Heart left ventricle (tissue), 16 donors: ENCODE results near the gene MED12. TPM values are rescaled to one million over a fixed set of nuclear protein-coding genes. Genes with fewer than 3 reads are reported as not detected.

Experiments used
- ATAC-seq, 4 donors: fragments of 200-7000 bp; cut with Tn5 transposase; one replicate each; pipeline ENCODE4 v1.9.1; 2020 to 2022; ENCODE audit warnings: moderate library complexity in 4 of 4, mild to moderate bottlenecking in 3 of 4, moderate number of reproducible peaks in 1 of 4
- DNase-seq, 5 donors: peaks; one replicate each; pipeline ENCODE4 v3.0.0-alpha.2; 2020
- H3K27ac ChIP-seq, 12 donors: fragments of 200-600 bp; sonication (generic) in 4 of 12; one replicate each; pipeline versions ENCODE4 v1.5.0 to v1.8.0; 2016 to 2022; ENCODE audit warnings: mild to moderate bottlenecking in 2 of 12
- H3K27me3 ChIP-seq, 9 donors: fragments of 200-600 bp; sonication (generic) in 2 of 9; one replicate each; pipeline versions ENCODE4 v1.5.1 to v1.8.0; 2016 to 2022; ENCODE audit warnings: mild to moderate bottlenecking in 3 of 9
- H3K36me3 ChIP-seq, 9 donors: fragments of 200-600 bp; sonication (generic) in 2 of 9; one replicate each; pipeline versions ENCODE4 v1.5.0 to v1.8.0; 2018 to 2022; ENCODE audit warnings: mild to moderate bottlenecking in 2 of 9
- H3K4me1 ChIP-seq, 12 donors: fragments of 200-600 bp; sonication (generic) in 4 of 12; one replicate each; pipeline versions ENCODE4 v1.5.0 to v1.8.0; 2016 to 2022; ENCODE audit warnings: mild to moderate bottlenecking in 3 of 12
- H3K4me3 ChIP-seq, 12 donors: fragments of 200-600 bp; sonication (generic) in 4 of 12; one replicate each; pipeline versions ENCODE4 v1.5.0 to v1.8.0; 2017 to 2022; ENCODE audit warnings: mild to moderate bottlenecking in 9 of 12, moderate library complexity in 4 of 12
- H3K9me3 ChIP-seq, 12 donors: fragments of 200-600 bp; sonication (generic) in 4 of 12; one replicate each; pipeline versions ENCODE4 v1.5.0 to v1.8.0; 2016 to 2022; ENCODE audit warnings: mild to moderate bottlenecking in 1 of 12
- POLR2A ChIP-seq, 2 donors: fragments of 450-650 bp; IDR thresholded peaks; one replicate each; pipeline ENCODE4 v1.6.1; 2017; ENCODE audit warnings: antibody characterized with exemption in 2 of 2, mild to moderate bottlenecking in 2 of 2, moderate library complexity in 2 of 2
- WGBS, 4 donors: extraction: QIAGEN DNeasy Blood & Tissue Kit in 2 of 4; methylation state at CpG; one replicate each; pipeline versions ENCODE4 v1.1.5 to v1.1.7; 2013 to 2018; 5-methylcytosine and 5-hydroxymethylcytosine counted together
- intact Hi-C, 10 donors: fragments of 100-400 bp; cut with DNase I; formaldehyde crosslinking; loops; one replicate each; pipeline versions ENCODE4 v1.11.1 to v1.14.2; 2022
- polyA plus RNA-seq, 2 donors: library from polyadenylated mRNA; stranded (reverse); fragments of 200-250 nt; gene quantifications; one replicate each; pipeline ENCODE4 v1.2.3, GENCODE V29; 2013
- total RNA-seq, 9 donors: library from RNA; depleted of rRNA in 2 of 9; stranded (reverse); fragments of >200 nt in 2 of 9; fragmentation: NEBNext Ultra II Directional in 3 of 9; extraction: Animal tissue kit (Norgen Biotek cat#: 25700) in 3 of 9; gene quantifications; one replicate each; pipeline versions ENCODE4 v1.1.0 to v1.2.4, GENCODE V29; 2016 to 2023
- TF ChIP-seq, protein P1 (sequence below), 12 donors: fragments of 200-600 bp; sonication (generic) in 4 of 12; IDR thresholded peaks; one replicate each; pipeline versions ENCODE4 v1.5.0 to v1.8.0; 2018 to 2022; ENCODE audit warnings: antibody characterized with exemption in 12 of 12, mild to moderate bottlenecking in 5 of 12
- donor health status: ischemic (EF 13 %, LVEDD 7.1; RV severe dilation, severe dysfunction).
- donor health status: healthy with polysubstance abuse.
- donor health status: DM: no; HTN: yes; CAD: no.
- donor health status: DM: no; HTN: no; CAD: no.
- donor health status: ischemic (EF 25% LVEDD 6.9; RV normal size, moderate dysfunction).
- donor health status: ischemic (EF 25% LVEDD 5.7; RV mildly dilated, moderate dysfunction).
- donor health status: healthy.
- donor health status: DM: yes; HTN: yes; CAD: no.
- donor health status: ischemic (EF 35%, LVEDD 5.7; RV mildly dilated, moderate dysfunction).
- donor health status: nonischemic (EF 11% LVEDD 7.7; RV severe dilation, severe dysfunction).
- donor health status: DM: yes; HTN: yes; CAD: no.
- donor health status: PGD.
- donor health status: ischemic (EF 29% LVEDD 5.4; RV normal size, mild dysfunction).
- donor health status: nonischemic (EF 23%, LVEDD 6.1; RV moderate dilation, normal function).

The MED12 gene
- total and polyA plus RNA-seq, 11 donors, result 6.2 to 37.4 (median 25.3) TPM

DNA sequence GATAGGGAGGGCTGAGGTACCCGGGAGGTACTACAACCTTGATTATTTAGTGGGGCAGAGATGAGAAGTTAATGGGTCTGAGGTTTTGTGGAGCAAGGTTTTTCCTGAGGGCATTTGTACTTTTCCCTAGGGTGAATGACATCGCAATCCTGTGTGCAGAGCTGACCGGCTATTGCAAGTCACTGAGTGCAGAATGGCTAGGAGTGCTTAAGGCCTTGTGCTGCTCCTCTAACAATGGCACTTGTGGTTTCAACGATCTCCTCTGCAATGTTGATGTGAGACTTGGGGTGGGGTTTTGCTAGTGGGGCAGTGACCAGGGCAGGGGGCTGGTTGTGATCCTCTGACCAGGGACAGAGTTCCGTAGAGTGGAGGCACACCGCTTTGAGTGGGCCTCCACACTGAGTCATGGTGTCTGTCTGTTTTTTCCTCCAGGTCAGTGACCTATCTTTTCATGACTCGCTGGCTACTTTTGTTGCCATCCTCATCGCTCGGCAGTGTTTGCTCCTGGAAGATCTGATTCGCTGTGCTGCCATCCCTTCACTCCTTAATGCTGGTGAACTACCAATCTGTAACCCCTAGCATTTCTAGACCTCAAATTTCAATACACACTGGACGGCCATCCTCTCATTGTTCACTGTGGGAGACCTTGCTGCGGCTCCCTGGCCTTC is 9.9 kb downstream of the MED12 start:
- no peak for TF ChIP-seq POLR2A (IDR thresholded peaks at IDR 0.05)
- TF ChIP-seq, protein P1, sequence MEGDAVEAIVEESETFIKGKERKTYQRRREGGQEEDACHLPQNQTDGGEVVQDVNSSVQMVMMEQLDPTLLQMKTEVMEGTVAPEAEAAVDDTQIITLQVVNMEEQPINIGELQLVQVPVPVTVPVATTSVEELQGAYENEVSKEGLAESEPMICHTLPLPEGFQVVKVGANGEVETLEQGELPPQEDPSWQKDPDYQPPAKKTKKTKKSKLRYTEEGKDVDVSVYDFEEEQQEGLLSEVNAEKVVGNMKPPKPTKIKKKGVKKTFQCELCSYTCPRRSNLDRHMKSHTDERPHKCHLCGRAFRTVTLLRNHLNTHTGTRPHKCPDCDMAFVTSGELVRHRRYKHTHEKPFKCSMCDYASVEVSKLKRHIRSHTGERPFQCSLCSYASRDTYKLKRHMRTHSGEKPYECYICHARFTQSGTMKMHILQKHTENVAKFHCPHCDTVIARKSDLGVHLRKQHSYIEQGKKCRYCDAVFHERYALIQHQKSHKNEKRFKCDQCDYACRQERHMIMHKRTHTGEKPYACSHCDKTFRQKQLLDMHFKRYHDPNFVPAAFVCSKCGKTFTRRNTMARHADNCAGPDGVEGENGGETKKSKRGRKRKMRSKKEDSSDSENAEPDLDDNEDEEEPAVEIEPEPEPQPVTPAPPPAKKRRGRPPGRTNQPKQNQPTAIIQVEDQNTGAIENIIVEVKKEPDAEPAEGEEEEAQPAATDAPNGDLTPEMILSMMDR (IDR thresholded peaks at IDR 0.05), result no peak
- H3K27me3 ChIP-seq, result no peaks in the 10 kb centered on the region
- no peak overlapping the region for H3K27ac ChIP-seq
- intact Hi-C loops, result loop anchor here in 1 of 10 donors (10.0 kb wide), 1 partner anchor 47 kb away; no protein-coding TSS in a partner anchor
- H3K4me1 ChIP-seq, result no peaks in the 10 kb centered on the region
- DNase-seq (no peak), ATAC-seq (no peak)
- H3K4me3 ChIP-seq, result no peak overlapping the region
- 82 to 85% (median 83%) methylated on average over 10 to 12 of the region's 12 CpGs for WGBS, 4 donors
- H3K36me3 ChIP-seq, result peaks cover 0 to 96% (median 84%) of the 10 kb centered on the region in 9 donors
- H3K9me3 ChIP-seq, result no peaks in the 10 kb centered on the region

DNA sequence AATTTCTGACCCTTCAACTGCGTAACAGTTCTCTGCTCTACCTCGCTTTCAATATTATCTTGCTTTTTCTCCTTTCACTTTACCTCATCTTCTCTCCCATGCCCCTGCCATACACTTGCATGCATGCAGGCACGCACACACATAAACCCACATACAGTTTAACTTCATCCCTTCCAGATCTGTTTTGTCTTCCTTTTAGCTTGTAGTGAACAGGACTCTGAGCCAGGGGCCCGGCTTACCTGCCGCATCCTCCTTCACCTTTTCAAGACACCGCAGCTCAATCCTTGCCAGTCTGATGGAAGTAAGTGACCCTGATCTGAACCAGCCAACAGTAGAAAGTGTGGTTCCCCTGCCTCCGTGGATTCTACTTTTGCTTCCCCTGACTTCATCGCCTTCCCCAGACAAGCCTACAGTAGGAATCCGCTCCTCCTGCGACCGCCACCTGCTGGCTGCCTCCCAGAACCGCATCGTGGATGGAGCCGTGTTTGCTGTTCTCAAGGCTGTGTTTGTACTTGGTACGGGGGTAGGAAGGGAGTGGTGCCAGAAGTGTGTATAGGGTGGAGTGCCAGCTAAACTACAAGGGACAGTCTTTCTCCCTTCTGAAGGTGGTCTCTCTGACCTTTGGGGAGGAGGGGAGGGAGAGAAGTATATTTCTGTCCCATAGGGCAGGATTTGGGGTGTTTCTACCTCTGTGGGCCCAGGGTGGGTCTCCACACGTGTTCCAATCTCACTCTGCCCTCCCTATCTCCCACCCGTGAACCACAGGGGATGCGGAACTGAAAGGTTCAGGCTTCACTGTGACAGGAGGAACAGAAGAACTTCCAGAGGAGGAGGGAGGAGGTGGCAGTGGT is 10.7 kb downstream of the MED12 start:
- 34 to 41% (median 37%) methylated on average over 18 of the region's 18 CpGs for WGBS, 4 donors
- DNase-seq (peak; percentile 50 to 76 (median 61)), ATAC-seq (peak in 3 of 4 donors; percentile 68 to 81 (median 74))
- Histone ChIP-seq H3K36me3 (peaks cover 0 to 92% (median 81%) of the 10 kb centered on the region in 9 donors), H3K9me3 (no peaks in the 10 kb centered on the region), H3K27me3 (no peaks in the 10 kb centered on the region), H3K4me3 (no peak overlapping the region), H3K4me1 (no peaks in the 10 kb centered on the region), H3K27ac (no peak overlapping the region)
- TF ChIP-seq POLR2A (IDR thresholded peaks at IDR 0.05), result no peak
- TF ChIP-seq, protein P1 (IDR thresholded peaks at IDR 0.05), result peak; percentile 55 to 73 (median 62)
- intact Hi-C loops, result loop anchor here in 2 of 10 donors (1.0 to 10.0 kb wide), 2 partner anchors 31 to 46 kb away; no protein-coding TSS in a partner anchor

DNA sequence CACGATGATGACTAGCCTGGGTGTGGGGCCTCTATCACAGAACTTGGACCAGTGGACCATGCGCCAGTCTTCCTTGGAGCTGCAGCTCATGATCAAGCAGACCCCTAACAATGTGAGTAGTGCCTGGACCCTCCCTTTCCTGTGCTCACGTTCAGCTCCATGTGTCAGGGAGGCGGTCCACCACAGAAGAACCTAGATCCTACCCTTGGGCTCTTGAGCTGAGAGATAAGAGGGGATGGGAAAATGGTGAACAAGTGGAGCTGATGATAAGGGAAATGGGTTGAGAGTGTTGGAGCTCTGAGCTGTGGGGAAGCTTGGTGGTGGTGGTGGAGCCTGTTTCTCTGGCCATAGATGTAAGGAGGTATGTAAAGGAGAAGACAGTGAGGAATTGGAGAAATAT is 13.1 kb downstream of the MED12 start:
- peaks cover 0 to 94% (median 76%) of the 10 kb centered on the region in 9 donors for H3K36me3 ChIP-seq
- no peaks in the 10 kb centered on the region for H3K4me1 ChIP-seq
- H3K9me3 ChIP-seq, result no peaks in the 10 kb centered on the region
- no peak for ATAC-seq
- no peaks in the 10 kb centered on the region for H3K27me3 ChIP-seq
- no peak overlapping the region for H3K4me3 ChIP-seq
- WGBS, 4 donors, result 73 to 84% (median 82%) methylated on average over 4 of the region's 4 CpGs
- TF ChIP-seq POLR2A (IDR thresholded peaks at IDR 0.05), result no peak
- TF ChIP-seq, protein P1 (IDR thresholded peaks at IDR 0.05), result no peak
- no peak for DNase-seq
- intact Hi-C loops, result loop anchor here in 1 of 10 donors (5.0 kb wide), 1 partner anchor 34 kb away; the partner anchor contains the start of gene FOXO4
- H3K27ac ChIP-seq, result no peak overlapping the region

DNA sequence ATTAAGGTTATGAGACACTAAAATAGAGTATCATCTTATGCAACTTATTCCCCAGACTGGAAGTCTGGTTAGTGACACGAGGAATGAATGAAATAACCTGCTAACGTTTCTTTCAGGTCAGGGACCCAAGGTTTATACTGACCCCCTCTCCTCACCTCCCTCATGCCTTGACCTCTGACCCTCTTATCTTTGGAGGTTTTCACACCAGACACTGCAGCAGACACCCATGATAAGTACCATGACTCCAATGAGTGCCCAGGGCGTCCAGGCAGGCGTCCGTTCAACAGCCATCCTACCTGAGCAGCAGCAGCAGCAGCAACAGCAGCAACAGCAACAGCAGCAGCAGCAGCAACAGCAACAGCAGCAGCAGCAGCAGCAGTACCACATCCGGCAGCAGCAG is 22.0 kb downstream of the MED12 start:
- WGBS, 4 donors, result 61 to 81% (median 72%) methylated on average over 5 to 6 of the region's 6 CpGs
- H3K4me3 ChIP-seq, result no peak overlapping the region
- DNase-seq (no peak), ATAC-seq (no peak)
- H3K9me3 ChIP-seq, result no peaks in the 10 kb centered on the region
- H3K27ac ChIP-seq, result no peak overlapping the region
- H3K4me1 ChIP-seq, result peaks cover 0 to 12% (median 0%) of the 10 kb centered on the region in 12 donors
- peaks cover 0 to 66% (median 47%) of the 10 kb centered on the region in 9 donors for H3K36me3 ChIP-seq
- H3K27me3 ChIP-seq, result no peaks in the 10 kb centered on the region
- TF ChIP-seq, protein P1 (IDR thresholded peaks at IDR 0.05), result no peak
- TF ChIP-seq POLR2A (IDR thresholded peaks at IDR 0.05), result no peak
- intact Hi-C loops, result loop anchor here in 1 of 10 donors (10.0 kb wide), 1 partner anchor 114 kb away; the partner anchor contains the start of gene ZMYM3
